ENCODE data around the gene ZNHIT6.

ZNHIT6 gene

DNA sequence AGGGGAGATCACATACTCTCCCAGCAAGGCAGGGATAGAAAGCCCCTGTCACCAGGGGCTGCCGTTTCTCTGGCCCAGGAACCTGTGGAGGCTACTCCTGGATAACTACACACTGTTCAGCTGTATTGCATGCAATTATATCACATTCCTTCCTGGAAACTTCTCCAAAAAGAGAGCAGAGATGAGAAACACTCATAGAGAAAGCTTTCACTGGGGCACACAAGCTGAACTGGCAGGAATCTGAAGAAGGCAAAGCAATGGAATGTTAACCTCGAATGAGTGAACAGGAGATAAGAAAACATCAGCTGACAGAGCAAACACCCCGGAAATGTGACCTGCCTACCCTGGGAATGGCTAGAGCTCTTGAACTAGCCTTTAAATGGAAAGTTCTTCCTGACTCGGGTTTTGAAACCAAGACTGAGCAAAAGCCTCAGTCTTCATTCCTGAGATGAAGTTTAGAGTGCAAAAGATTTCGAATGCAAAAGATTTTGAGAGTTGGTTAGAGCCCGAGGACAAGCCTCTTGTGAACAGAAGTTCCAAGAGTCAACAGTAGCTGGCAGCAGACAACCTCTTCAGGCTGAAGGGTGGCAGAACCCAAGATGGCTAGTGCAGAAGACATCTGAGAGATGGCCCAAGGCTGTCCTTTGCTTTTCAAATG is 95.4 kb downstream of the ZNHIT6 start:
- TF ChIP-seq, protein P1, sequence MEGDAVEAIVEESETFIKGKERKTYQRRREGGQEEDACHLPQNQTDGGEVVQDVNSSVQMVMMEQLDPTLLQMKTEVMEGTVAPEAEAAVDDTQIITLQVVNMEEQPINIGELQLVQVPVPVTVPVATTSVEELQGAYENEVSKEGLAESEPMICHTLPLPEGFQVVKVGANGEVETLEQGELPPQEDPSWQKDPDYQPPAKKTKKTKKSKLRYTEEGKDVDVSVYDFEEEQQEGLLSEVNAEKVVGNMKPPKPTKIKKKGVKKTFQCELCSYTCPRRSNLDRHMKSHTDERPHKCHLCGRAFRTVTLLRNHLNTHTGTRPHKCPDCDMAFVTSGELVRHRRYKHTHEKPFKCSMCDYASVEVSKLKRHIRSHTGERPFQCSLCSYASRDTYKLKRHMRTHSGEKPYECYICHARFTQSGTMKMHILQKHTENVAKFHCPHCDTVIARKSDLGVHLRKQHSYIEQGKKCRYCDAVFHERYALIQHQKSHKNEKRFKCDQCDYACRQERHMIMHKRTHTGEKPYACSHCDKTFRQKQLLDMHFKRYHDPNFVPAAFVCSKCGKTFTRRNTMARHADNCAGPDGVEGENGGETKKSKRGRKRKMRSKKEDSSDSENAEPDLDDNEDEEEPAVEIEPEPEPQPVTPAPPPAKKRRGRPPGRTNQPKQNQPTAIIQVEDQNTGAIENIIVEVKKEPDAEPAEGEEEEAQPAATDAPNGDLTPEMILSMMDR (IDR thresholded peaks at IDR 0.05; ENCODE audit: low read length), result peak; percentile 48
- TF ChIP-seq EZH2 (IDR thresholded peaks at IDR 0.05; ENCODE audit: borderline replicate concordance, low read length), result no peak
- no peak overlapping the region for H2AFZ ChIP-seq (ENCODE audit: low read length)
- H3K27ac ChIP-seq (ENCODE audit: low read depth, low read length, poor library complexity, severe bottlenecking), result no peak overlapping the region
- H3F3A ChIP-seq (ENCODE audit: insufficient read depth, low read length), result no peaks in the 10 kb centered on the region
- H3K79me2 ChIP-seq (ENCODE audit: insufficient read depth, low read length), result no peaks in the 10 kb centered on the region
- no peaks in the 10 kb centered on the region for H3K4me1 ChIP-seq (ENCODE audit: insufficient read depth, low read length, severe bottlenecking)
- H3K9me2 ChIP-seq (ENCODE audit: low read depth, low read length), result no peaks in the 10 kb centered on the region
- H3K27me3 ChIP-seq (ENCODE audit: insufficient read depth, low read length), result no peaks in the 10 kb centered on the region
- H4K20me1 ChIP-seq (ENCODE audit: insufficient read depth, low read length), result no peaks in the 10 kb centered on the region
- H3K4me3 ChIP-seq (ENCODE audit: low read depth, low read length, poor library complexity, severe bottlenecking), result no peak overlapping the region
- no peak overlapping the region for H3K4me2 ChIP-seq (ENCODE audit: low read length)
- no peak overlapping the region for H3K9ac ChIP-seq (ENCODE audit: low read length)
- H3K36me3 ChIP-seq (ENCODE audit: insufficient read depth, low read length), result no peaks in the 10 kb centered on the region
- H3K9me3 ChIP-seq (ENCODE audit: low read length), result no peaks in the 10 kb centered on the region

DNA sequence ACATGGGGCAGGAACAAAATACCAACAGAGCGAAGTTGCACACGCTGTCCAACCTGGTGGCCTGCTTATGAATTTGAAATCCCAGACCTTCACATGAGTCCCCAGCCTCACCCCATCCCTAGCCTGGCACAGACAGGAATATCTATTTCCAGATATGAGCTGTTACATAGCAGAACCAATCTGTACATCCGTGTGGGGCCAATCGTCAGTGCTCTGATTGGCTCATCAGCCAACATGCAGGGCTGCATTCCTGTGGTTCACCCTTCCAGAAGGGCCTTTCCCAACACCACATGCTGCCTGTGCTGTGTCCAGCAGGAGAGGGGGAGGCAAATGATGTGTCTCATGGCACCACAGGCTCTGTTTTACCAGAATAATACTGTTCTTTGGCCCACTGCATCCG is 96.4 kb downstream of the ZNHIT6 start:
- H3K27ac ChIP-seq (ENCODE audit: low read depth, low read length, poor library complexity, severe bottlenecking), result no peak overlapping the region
- no peak for TF ChIP-seq EZH2 (IDR thresholded peaks at IDR 0.05; ENCODE audit: borderline replicate concordance, low read length)
- TF ChIP-seq, protein P1 (IDR thresholded peaks at IDR 0.05; ENCODE audit: low read length), result no peak
- H3K4me2 ChIP-seq (ENCODE audit: low read length), result no peak overlapping the region
- no peaks in the 10 kb centered on the region for H3K9me3 ChIP-seq (ENCODE audit: low read length)
- H4K20me1 ChIP-seq (ENCODE audit: insufficient read depth, low read length), result no peaks in the 10 kb centered on the region
- no peak overlapping the region for H3K9ac ChIP-seq (ENCODE audit: low read length)
- H2AFZ ChIP-seq (ENCODE audit: low read length), result no peak overlapping the region
- no peaks in the 10 kb centered on the region for H3K79me2 ChIP-seq (ENCODE audit: insufficient read depth, low read length)
- no peaks in the 10 kb centered on the region for H3K9me2 ChIP-seq (ENCODE audit: low read depth, low read length)
- H3F3A ChIP-seq (ENCODE audit: insufficient read depth, low read length), result no peaks in the 10 kb centered on the region
- no peaks in the 10 kb centered on the region for H3K4me1 ChIP-seq (ENCODE audit: insufficient read depth, low read length, severe bottlenecking)
- H3K27me3 ChIP-seq (ENCODE audit: insufficient read depth, low read length), result no peaks in the 10 kb centered on the region
- H3K36me3 ChIP-seq (ENCODE audit: insufficient read depth, low read length), result no peaks in the 10 kb centered on the region
- H3K4me3 ChIP-seq (ENCODE audit: low read depth, low read length, poor library complexity, severe bottlenecking), result no peak overlapping the region

DNA sequence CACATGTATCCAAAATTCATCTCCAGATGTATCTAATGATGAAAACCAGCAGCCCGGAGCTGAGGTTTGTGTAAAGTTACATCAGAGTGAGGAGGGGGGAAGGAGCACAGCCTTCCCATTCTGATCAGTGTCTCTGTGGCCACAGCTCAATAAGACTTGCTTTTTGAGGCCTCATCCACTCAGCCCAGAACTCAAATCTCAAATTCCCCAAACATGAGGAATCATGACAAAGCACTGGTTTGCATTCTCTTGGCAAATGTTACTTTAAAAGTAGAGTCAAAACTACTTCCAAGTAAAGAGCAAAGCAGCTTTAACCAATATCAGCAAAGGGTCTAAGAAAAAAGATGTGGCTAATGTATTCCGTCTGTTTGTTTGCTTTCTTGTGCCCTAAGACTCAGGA is 96.8 kb downstream of the ZNHIT6 start:
- H4K20me1 ChIP-seq (ENCODE audit: insufficient read depth, low read length), result no peaks in the 10 kb centered on the region
- no peaks in the 10 kb centered on the region for H3K9me2 ChIP-seq (ENCODE audit: low read depth, low read length)
- no peaks in the 10 kb centered on the region for H3K36me3 ChIP-seq (ENCODE audit: insufficient read depth, low read length)
- no peak for TF ChIP-seq EZH2 (IDR thresholded peaks at IDR 0.05; ENCODE audit: borderline replicate concordance, low read length)
- TF ChIP-seq, protein P1 (IDR thresholded peaks at IDR 0.05; ENCODE audit: low read length), result no peak
- H3K9me3 ChIP-seq (ENCODE audit: low read length), result no peaks in the 10 kb centered on the region
- no peak overlapping the region for H3K4me2 ChIP-seq (ENCODE audit: low read length)
- no peak overlapping the region for H2AFZ ChIP-seq (ENCODE audit: low read length)
- no peak overlapping the region for H3K27ac ChIP-seq (ENCODE audit: low read depth, low read length, poor library complexity, severe bottlenecking)
- H3K4me1 ChIP-seq (ENCODE audit: insufficient read depth, low read length, severe bottlenecking), result no peaks in the 10 kb centered on the region
- no peaks in the 10 kb centered on the region for H3F3A ChIP-seq (ENCODE audit: insufficient read depth, low read length)
- H3K27me3 ChIP-seq (ENCODE audit: insufficient read depth, low read length), result no peaks in the 10 kb centered on the region
- H3K9ac ChIP-seq (ENCODE audit: low read length), result no peak overlapping the region
- H3K4me3 ChIP-seq (ENCODE audit: low read depth, low read length, poor library complexity, severe bottlenecking), result no peak overlapping the region
- H3K79me2 ChIP-seq (ENCODE audit: insufficient read depth, low read length), result no peaks in the 10 kb centered on the region

Measured in OCI-LY1 (cell line).